ENCODE measurements around the gene TMEM106A. TPM values are rescaled to one million over a fixed set of nuclear protein-coding genes. Genes with fewer than 3 reads are reported as not detected.
A peak's percentile ranks its signal among the peaks of the same experiment; 100 is the strongest.

Gene TMEM106A
- total RNA-seq, 2 experiments from 2014 or later = 9.4 to 17.1 TPM

DNA sequence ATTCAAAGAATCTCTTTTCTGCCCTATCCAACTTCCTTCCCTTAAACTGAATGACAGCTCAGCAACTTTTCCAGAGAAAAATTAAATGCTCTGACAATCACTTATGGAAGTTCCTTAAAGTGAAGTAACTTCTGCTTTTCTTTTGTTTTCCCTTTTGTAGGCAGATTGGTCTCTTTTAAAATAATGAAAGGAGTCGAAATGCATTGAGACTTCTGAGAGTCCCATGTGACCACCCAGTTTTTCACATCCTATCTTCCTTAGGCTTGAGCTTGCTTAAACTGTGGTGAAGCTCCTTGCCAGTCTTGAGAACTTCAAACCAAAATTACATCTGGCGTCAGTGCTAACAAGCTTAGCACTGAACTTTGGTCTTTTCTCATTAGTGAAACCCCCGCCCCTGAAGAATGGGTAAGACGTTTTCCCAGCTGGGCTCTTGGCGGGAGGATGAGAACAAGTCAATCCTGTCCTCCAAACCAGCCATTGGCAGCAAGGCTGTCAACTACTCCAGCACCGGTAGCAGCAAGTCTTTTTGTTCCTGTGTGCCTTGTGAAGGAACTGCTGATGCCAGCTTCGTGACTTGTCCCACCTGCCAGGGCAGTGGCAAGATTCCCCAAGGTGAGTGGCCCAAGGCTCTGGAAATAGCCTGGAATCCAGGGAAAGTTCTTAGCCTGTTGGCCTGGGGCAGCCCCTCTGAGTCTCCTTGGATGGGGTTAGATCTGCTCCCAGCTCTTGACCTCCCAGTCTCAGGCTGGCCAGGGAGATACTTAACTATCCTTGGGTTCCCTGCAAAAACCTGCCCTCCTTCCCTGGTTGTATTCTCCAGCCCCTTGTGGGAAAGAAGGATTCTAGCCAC lies 1.2 kb downstream of the TMEM106A start:
- POLR2A ChIA-PET = interaction anchor here (0.7 kb wide), 1 partner anchor 39 kb away, joined by 3 read pairs; no protein-coding TSS in a partner anchor
- CTCF ChIA-PET (ENCODE audit: unreplicated experiment) = interaction anchor here (1.5 kb wide), 1 partner anchor 13 kb away, joined by 5 read pairs; no protein-coding TSS in a partner anchor
- H3K9me3 ChIP-seq (ENCODE audit: low read length) = no peaks in the 10 kb centered on the region
- peak overlapping the region; percentile 47; the same call in 1 of the 2 replicates for H2AFZ ChIP-seq (ENCODE audit: low read length)
- H4K20me1 ChIP-seq (ENCODE audit: insufficient read depth, low read length) = no peaks in the 10 kb centered on the region
- no peaks in the 10 kb centered on the region for H3K79me2 ChIP-seq (ENCODE audit: insufficient read depth, low read depth, low read length)
- peaks cover 4% of the 10 kb centered on the region; the same call in 1 of the 2 replicates for H3K36me3 ChIP-seq (ENCODE audit: insufficient read depth, low read length)
- intact Hi-C loops (cut with micrococcal nuclease; ENCODE audit: unreplicated experiment) = loop anchor here (5.0 kb wide), 1 partner anchor 191 kb away; the partner anchor contains the start of gene VAT1
- H3K4me3 ChIP-seq (ENCODE audit: low read depth, low read length, poor library complexity, severe bottlenecking) = peak overlapping the region; percentile 70
- no TSS peak for BruUV-seq (replicated peaks)
- peak overlapping the region; percentile 71 for H3K27ac ChIP-seq (ENCODE audit: low read depth, low read length, poor library complexity, severe bottlenecking)
- no peaks in the 10 kb centered on the region for H3K9me2 ChIP-seq (ENCODE audit: insufficient read depth, low read length)
- TF ChIP-seq CTCF (conservative IDR thresholded peaks at IDR 0.05; ENCODE audit: low read length) = no peak
- no peak for TF ChIP-seq EZH2phosphoT487 (IDR thresholded peaks at IDR 0.05; ENCODE audit: borderline replicate concordance, low read depth, low read length)
- H3K4me1 ChIP-seq (ENCODE audit: insufficient read depth, low read length, poor library complexity, severe bottlenecking) = peaks cover 32% of the 10 kb centered on the region
- peak; percentile 55 for DNase-seq (ENCODE audit: low spot score)
- H3K4me2 ChIP-seq (ENCODE audit: low read length) = peak overlapping the region; percentile 91

DNA sequence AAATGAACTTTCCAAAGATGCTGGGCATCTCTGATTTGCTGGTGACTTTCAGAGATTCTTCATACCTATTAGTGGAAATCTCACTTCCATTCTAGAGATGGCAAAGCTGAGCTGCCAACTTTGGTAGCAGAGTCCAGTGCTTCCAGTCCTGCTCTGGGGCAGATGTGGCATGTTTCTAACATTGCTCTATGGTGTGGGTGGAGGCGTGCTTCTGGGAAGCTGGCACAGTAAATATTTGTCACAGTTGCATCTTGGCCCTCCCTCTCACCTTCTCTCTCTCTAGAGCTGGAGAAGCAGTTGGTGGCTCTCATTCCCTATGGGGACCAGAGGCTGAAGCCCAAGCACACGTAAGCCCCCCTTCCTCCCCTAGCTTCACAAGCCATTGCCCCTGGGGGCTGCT lies 1.9 kb downstream of the TMEM106A start:
- intact Hi-C loops (cut with micrococcal nuclease; ENCODE audit: unreplicated experiment) = loop anchor here (5.0 kb wide), 1 partner anchor 191 kb away; the partner anchor contains the start of gene VAT1
- no TSS peak for BruUV-seq (replicated peaks)

More for the DNA sequence above, 1.9 kb downstream of the TMEM106A start:
- H3K27ac ChIP-seq (ENCODE audit: low read depth, low read length, poor library complexity, severe bottlenecking) = no peak overlapping the region
- no peak for TF ChIP-seq EZH2phosphoT487 (IDR thresholded peaks at IDR 0.05; ENCODE audit: borderline replicate concordance, low read depth, low read length)
- no peak for TF ChIP-seq CTCF (conservative IDR thresholded peaks at IDR 0.05; ENCODE audit: low read length)
- H3K79me2 ChIP-seq (ENCODE audit: insufficient read depth, low read depth, low read length) = no peaks in the 10 kb centered on the region
- no peaks in the 10 kb centered on the region for H4K20me1 ChIP-seq (ENCODE audit: insufficient read depth, low read length)
- no peak overlapping the region for H2AFZ ChIP-seq (ENCODE audit: low read length)
- peaks cover 32% of the 10 kb centered on the region for H3K4me1 ChIP-seq (ENCODE audit: insufficient read depth, low read length, poor library complexity, severe bottlenecking)
- H3K4me2 ChIP-seq (ENCODE audit: low read length) = peak overlapping the region; percentile 91
- peak overlapping the region; percentile 70 for H3K4me3 ChIP-seq (ENCODE audit: low read depth, low read length, poor library complexity, severe bottlenecking)
- ChIA-PET POLR2A (no interaction called here), CTCF (ENCODE audit: unreplicated experiment) (interaction anchor here (1.5 kb wide), 1 partner anchor 13 kb away, joined by 5 read pairs; no protein-coding TSS in a partner anchor)
- no peaks in the 10 kb centered on the region for H3K9me2 ChIP-seq (ENCODE audit: insufficient read depth, low read length)
- peaks cover 4% of the 10 kb centered on the region; the same call in 1 of the 2 replicates for H3K36me3 ChIP-seq (ENCODE audit: insufficient read depth, low read length)
- no peaks in the 10 kb centered on the region for H3K9me3 ChIP-seq (ENCODE audit: low read length)
- no peak for DNase-seq (ENCODE audit: low spot score)
